ENCODE data around the gene GCA. TPM values are rescaled to one million over a fixed set of nuclear protein-coding genes. Genes with fewer than 3 reads are reported as not detected.
A peak's percentile ranks its signal among the peaks of the same experiment; 100 is the strongest.

Gene GCA
- total RNA-seq, 1 donor from 2014 or later: 94.0 TPM

- H3K36me3 ChIP-seq: no peaks in the 10 kb centered on the region
- intact Hi-C loops (cut with DNase I): no loop called here
- H3K4me1 ChIP-seq: no peaks in the 10 kb centered on the region
- H3K9me3 ChIP-seq: no peaks in the 10 kb centered on the region
- H3K4me3 ChIP-seq: no peak overlapping the region
- ATAC-seq: no peak
- no peak overlapping the region for H3K27ac ChIP-seq
- no peaks in the 10 kb centered on the region for H3K27me3 ChIP-seq (ENCODE audit: low read depth)
- no peak for DNase-seq
- no peak for TF ChIP-seq CTCF (IDR thresholded peaks at IDR 0.05)
These were observed 13.1 kb upstream of the GCA start for GRCh38 chr2:162330881-162331280.

GRCh38 chr2:162333968-162334367 lies 10.0 kb upstream of the GCA start:
- no peaks in the 10 kb centered on the region for H3K9me3 ChIP-seq
- peak; percentile 43 to 54 for ATAC-seq
- H3K36me3 ChIP-seq: no peaks in the 10 kb centered on the region
- intact Hi-C loops (cut with DNase I): no loop called here
- H3K4me3 ChIP-seq: no peak overlapping the region
- no peak overlapping the region for H3K27ac ChIP-seq
- no peaks in the 10 kb centered on the region for H3K4me1 ChIP-seq
- no peak for DNase-seq
- TF ChIP-seq CTCF (IDR thresholded peaks at IDR 0.05): peak; percentile 30
- no peaks in the 10 kb centered on the region for H3K27me3 ChIP-seq (ENCODE audit: low read depth)

GRCh38 chr2:162337868-162338267 lies 6.1 kb upstream of the GCA start:
- DNase-seq: no peak
- H3K27me3 ChIP-seq (ENCODE audit: low read depth): no peaks in the 10 kb centered on the region
- H3K27ac ChIP-seq: no peak overlapping the region
- no peaks in the 10 kb centered on the region for H3K9me3 ChIP-seq
- intact Hi-C loops (cut with DNase I): no loop called here
- no peak overlapping the region for H3K4me3 ChIP-seq
- H3K36me3 ChIP-seq: no peaks in the 10 kb centered on the region
- no peak for ATAC-seq
- no peaks in the 10 kb centered on the region for H3K4me1 ChIP-seq
- no peak for TF ChIP-seq CTCF (IDR thresholded peaks at IDR 0.05)

- no peak overlapping the region for H3K27ac ChIP-seq
- DNase-seq: no peak
- H3K27me3 ChIP-seq (ENCODE audit: low read depth): no peaks in the 10 kb centered on the region
- no peaks in the 10 kb centered on the region for H3K9me3 ChIP-seq
- no peak overlapping the region for H3K4me3 ChIP-seq
- intact Hi-C loops (cut with DNase I): no loop called here
- H3K4me1 ChIP-seq: peaks cover 9% of the 10 kb centered on the region
- no peak for TF ChIP-seq CTCF (IDR thresholded peaks at IDR 0.05)
- H3K36me3 ChIP-seq: no peaks in the 10 kb centered on the region
- ATAC-seq: no peak
These were observed 3.1 kb upstream of the GCA start for GRCh38 chr2:162340822-162341221.

- ATAC-seq: no peak
- Histone ChIP-seq H3K4me1 (peaks cover 16% of the 10 kb centered on the region), H3K9me3 (no peaks in the 10 kb centered on the region), H3K27me3 (ENCODE audit: low read depth) (no peaks in the 10 kb centered on the region), H3K4me3 (peak overlapping the region; percentile 6), H3K36me3 (no peaks in the 10 kb centered on the region), H3K27ac (peak overlapping the region; percentile 21)
- no peak for TF ChIP-seq CTCF (IDR thresholded peaks at IDR 0.05)
- no peak for DNase-seq
- intact Hi-C loops (cut with DNase I): no loop called here
These were observed 1.6 kb upstream of the GCA start for GRCh38 chr2:162342321-162342720.

- no peaks in the 10 kb centered on the region for H3K36me3 ChIP-seq
- H3K27me3 ChIP-seq (ENCODE audit: low read depth): no peaks in the 10 kb centered on the region
- peak overlapping the region; percentile 80 for H3K4me3 ChIP-seq
- no peak for DNase-seq
- intact Hi-C loops (cut with DNase I): no loop called here
- no peaks in the 10 kb centered on the region for H3K9me3 ChIP-seq
- H3K27ac ChIP-seq: no peak overlapping the region
- peaks cover 16% of the 10 kb centered on the region for H3K4me1 ChIP-seq
- TF ChIP-seq CTCF (IDR thresholded peaks at IDR 0.05): no peak
- ATAC-seq: no peak
These were observed 1.1 kb upstream of the GCA start for GRCh38 chr2:162342841-162343240.
